Fibroblast of gingiva (primary cell): ENCODE results near the gene SNX17.
"Not testable (repeated sequence)": the region's sequence is repeated elsewhere in the genome, so short reads cannot be mapped to it uniquely, and the experiment has no call there.

Experiments used
- DNase-seq: peaks from one replicate; pipeline ENCODE4 v3.0.0-alpha.2; 2011; ENCODE audit warnings: low read depth

Gene SNX17, protein sequence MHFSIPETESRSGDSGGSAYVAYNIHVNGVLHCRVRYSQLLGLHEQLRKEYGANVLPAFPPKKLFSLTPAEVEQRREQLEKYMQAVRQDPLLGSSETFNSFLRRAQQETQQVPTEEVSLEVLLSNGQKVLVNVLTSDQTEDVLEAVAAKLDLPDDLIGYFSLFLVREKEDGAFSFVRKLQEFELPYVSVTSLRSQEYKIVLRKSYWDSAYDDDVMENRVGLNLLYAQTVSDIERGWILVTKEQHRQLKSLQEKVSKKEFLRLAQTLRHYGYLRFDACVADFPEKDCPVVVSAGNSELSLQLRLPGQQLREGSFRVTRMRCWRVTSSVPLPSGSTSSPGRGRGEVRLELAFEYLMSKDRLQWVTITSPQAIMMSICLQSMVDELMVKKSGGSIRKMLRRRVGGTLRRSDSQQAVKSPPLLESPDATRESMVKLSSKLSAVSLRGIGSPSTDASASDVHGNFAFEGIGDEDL

DNA sequence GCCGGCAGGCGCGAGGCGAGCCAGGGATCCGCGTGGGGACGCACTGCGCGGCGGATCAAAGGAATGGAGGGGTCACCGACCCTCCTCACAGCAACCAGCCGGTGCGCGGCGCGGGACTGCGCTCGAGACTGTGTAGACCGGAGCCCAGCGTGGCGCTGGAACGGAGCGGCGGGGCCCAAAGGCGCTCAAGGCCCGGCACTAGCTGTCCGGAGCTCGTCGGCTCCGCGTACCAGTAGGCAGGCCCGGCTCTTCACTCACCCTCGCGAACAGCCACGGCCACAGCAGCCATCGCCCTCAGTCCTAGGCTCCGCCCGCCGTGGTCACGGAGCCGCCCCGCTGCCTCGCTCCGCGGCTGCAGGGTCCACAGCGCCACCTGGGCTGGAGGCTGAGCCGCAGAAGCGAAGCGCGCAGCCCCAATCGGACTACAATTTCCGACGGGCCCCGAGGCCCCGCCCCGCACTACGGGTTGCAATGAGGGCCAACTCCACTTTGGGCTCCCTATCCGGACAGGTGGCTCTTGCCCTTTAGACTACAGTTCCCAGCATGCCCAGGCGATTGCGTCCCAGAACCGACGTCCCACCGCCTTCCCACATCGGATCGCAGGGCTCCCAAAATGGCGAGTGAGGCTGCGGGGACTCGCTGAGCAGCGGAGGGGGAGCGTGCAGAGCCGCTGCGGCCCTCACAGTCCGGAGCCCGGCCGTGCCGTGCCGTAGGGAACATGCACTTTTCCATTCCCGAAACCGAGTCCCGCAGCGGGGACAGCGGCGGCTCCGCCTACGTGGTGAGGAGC is at the start of gene SNX17, which contains the start of gene EIF2B4:
Gene SNX17 (plus strand): TSS at position 591 of the 790 bp plus-strand sequence. CDS start 128 bp downstream, at position 719.
Gene EIF2B4 (minus strand): TSS at position 313 of the 790 bp plus-strand sequence. CDS start 24 bp downstream, at position 289.
- DNase-seq: peak; percentile 99

DNA sequence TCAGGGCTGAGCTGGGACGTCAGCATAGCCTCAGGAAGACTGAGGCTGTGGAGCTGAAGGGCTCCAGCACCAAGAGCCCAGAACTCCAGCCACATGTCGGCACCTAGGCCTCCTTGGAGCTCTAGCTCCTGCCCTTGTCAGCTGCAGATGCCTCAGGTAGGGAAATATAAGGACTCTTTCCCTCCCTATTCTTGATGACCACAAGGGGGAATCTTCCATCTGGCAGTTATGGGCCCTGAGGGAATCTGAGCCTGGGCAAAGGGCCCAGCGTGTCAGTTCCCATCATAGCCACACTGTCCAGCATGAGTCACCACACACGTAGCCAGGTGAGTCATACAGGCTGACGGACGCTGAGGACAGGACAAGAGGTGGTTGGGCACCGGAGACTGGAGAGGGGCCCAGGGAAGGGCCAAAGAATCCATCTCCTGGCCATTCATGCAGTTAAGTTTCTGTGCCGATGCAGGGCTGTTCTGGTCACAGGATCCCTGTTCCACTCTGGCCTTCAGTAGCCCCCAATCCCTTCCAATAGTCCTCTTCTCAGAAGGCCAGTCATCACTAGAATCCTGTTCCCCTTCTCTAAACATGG is 49.4 kb upstream of the SNX17 start:
- peak; percentile 97 for DNase-seq

- no peak for DNase-seq
Observed at GRCh38 chr2:27322301-27322765, 48.1 kb upstream of the SNX17 start.

GRCh38 chr2:27322766-27323595 is 47.4 kb upstream of the SNX17 start, which contains the start of gene MPV17:
Gene MPV17 (minus strand): TSS chr2:27323097. CDS start chr2:27322517, 580 bp downstream.
- peak; percentile 89 for DNase-seq

GRCh38 chr2:27323596-27324285 is 46.7 kb upstream of the SNX17 start:
- no peak for DNase-seq

GRCh38 chr2:27324720-27325119 is 45.7 kb upstream of the SNX17 start:
- DNase-seq: no peak

GRCh38 chr2:27335311-27335710 is 35.1 kb upstream of the SNX17 start:
- DNase-seq: no peak

- no peak for DNase-seq
Observed at GRCh38 chr2:27336173-27336572, 34.2 kb upstream of the SNX17 start.

DNA sequence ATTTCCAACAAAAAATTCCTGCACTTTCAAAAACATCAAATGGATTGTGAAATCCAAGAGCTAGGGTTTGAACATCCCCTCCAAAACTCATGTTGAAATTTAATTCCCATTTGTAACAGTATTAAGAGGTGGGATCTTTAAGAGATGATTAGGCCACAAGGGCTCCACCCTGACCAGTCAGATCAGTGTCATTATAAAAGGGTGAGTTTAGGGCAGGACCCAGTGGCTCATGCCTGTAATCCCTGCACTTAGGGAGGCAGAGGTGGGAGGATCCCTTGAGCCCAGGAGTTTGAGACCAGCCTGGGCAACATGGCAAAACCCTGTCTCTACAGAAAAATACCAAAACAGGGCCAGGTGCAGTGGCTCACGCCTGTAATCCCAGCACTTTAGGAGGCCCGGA is 22.8 kb upstream of the SNX17 start:
- DNase-seq: no peak

DNA sequence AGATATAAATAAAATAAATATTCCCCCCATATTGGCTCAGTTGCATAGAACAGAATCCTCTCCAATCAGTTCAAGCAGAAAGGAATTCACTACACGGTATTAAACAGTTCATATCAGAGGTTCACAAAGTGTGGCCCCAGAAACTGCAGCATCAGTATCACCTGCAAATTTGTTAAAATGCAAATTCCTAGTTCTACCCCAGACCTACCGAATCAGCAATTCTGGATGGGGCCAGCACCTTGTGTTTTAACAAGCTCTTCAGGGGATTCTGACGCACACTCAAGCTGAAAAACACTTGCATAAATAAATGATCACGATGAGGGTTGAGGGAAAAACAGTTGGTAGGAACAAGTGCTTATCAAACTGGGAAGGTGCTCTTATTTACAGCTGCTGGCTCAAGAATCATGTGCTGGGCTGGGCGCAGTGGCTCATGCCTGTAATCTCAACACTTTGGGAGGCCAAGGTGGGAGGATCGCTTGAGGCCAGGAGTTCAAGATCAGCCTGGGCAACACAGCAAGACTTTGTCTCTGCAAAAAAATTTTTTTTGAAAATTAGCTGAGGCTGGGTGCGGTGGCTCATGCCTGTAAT is 20.2 kb upstream of the SNX17 start:
- DNase-seq: no peak

DNA sequence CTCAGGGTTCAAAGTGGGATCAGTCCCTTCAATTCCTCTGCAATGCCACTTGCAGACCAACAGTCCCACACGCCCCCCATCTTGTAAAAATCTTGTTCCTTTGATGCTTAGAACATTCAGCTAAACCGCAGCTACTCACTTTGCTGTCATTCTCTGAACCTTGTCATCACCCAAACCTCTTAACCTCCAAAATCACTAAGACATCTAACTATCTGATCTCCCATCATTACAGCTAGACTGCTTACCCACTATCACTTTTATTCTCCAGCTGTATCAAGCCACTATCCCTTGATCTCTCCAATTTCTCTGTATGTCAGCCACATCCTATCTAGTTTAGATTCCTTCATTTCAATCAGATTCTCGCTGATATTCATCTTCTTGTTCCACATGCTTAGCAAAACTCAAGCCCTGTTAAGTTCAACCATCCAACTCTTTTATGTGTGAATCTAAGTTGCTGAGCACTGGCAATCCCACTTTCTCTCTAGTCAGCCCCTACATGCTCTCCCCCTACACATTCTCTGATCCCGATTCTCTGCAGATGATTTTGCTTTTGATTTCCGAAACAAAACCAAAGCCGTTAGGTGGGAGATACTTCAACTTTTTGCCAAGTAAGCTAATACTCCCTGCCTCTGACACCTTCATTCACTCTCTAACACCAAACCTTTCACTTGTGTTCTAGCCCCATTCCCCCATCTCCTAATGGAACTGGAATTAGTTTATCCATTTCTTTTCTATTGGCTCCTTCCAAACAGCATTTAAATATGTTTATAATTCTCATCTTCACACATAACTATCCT is 18.4 kb upstream of the SNX17 start:
- DNase-seq: no peak

DNA sequence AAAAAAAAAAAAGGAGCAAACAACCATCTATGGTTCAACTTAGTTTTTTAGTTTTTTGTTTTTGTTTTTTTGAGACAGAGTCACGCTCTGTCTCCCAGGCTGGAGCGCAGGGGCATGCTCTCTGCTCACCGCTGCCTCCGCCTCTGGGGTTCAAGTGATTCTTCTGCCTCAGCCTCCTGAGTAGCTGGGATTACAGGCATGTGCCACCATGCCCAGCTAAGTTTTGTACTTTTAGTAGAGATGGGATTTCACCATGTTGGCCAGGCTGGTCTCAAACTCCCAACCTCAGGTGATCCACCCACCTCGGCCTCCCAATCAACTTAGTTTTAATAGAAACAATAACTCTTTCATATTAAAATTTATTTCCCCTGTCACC is 17.0 kb upstream of the SNX17 start:
- DNase-seq: not testable (repeated sequence)

DNA sequence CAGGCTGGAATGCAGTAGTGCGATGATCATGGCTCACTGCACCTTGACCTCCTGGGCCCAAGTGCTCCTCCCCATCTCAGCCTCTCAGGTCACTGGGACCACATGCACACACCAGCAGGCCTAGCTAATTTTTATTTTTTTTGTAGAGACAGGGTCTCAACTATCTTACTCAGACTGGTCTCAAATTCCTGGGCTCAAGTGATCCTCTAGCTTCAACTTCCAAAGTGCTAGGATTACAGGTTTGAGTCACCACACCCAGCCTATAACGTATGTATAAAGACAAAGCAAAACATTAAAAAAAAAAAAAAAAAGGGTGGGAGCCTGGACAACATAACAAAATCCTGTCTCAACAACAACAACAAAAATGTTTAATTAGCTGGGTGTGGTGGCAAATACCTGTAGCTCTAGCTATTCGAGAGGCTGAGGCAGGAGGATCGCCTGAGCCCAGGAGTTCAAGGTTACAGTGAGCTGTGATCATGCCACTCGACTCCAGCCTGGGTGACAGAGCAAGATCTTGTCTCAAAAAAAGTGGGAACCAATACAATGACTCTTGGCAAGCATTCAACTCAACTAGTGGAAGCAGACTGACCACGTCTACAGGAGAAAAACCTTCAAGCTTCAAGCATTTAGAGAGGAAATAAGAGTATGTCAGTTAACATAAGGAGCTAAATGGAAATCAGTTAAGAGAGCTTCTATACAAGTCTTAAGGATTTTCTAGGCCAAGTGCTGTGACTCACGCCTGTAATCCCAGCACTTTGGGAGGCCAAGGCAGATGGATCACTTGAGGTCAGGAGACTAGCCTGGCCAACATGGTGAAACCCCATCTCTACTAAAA is 16.4 kb upstream of the SNX17 start:
- peak; percentile 48 for DNase-seq

DNA sequence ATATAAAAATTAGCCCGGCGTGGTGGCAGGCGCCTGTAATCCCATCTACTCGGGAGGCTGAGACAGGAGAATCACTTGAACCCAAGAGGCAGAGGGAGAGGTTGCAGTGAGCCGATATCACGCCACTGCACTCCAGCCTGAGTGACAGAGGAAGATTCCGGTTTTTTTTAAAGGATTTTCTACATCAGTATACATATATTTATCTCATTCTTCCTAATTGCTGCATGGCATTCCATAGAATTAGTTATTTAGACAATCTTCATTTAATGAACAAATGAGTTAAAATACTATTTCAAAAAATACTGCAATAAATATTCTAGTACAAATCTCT is 15.9 kb upstream of the SNX17 start:
- no peak for DNase-seq

GRCh38 chr2:27356056-27356381 is 14.4 kb upstream of the SNX17 start:
- peak; percentile 43 for DNase-seq

GRCh38 chr2:27356382-27357181 is 13.8 kb upstream of the SNX17 start, which contains the start of gene GTF3C2:
Gene GTF3C2 (minus strand): TSS chr2:27356764. CDS start chr2:27343554, 13,210 bp downstream.
- peak; percentile 94 for DNase-seq

DNA sequence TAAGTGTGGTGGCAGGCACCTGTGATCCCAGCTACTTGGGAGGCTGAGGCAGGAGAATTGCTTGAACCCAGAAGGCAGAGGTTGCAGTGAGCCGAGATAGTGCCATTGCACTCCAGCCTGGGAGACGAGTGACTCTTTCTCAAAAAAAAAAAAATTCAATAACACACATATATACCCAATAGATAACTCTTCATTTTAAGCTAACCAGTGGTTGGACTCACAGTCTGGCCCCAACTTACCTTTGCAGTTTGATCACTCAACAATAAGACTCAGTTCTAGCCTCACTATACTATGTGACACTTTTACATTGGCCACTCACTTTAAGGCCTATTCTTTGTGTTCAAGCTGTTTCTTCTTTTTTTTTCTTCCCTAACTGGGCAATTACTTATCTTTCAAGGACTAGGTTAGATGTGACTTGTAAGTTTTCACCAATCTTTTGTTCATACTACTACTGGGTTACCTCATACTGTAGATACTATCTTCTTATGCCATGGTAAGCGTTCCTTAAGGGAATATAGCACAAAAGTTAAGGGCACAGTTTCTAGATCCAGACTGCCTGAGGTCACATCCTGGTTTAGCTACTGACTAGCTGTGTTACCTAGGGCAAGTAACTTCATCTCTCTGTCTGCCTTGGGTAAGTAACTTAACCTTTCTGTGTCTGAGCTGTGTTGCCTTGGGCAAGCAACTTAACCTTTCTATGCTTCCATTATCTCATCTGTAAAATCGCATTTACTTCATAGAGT is 7.6 kb upstream of the SNX17 start:
- DNase-seq: no peak
